ENCODE measurements around the gene LCMT2.

The LCMT2 gene, protein sequence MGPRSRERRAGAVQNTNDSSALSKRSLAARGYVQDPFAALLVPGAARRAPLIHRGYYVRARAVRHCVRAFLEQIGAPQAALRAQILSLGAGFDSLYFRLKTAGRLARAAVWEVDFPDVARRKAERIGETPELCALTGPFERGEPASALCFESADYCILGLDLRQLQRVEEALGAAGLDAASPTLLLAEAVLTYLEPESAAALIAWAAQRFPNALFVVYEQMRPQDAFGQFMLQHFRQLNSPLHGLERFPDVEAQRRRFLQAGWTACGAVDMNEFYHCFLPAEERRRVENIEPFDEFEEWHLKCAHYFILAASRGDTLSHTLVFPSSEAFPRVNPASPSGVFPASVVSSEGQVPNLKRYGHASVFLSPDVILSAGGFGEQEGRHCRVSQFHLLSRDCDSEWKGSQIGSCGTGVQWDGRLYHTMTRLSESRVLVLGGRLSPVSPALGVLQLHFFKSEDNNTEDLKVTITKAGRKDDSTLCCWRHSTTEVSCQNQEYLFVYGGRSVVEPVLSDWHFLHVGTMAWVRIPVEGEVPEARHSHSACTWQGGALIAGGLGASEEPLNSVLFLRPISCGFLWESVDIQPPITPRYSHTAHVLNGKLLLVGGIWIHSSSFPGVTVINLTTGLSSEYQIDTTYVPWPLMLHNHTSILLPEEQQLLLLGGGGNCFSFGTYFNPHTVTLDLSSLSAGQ

DNA sequence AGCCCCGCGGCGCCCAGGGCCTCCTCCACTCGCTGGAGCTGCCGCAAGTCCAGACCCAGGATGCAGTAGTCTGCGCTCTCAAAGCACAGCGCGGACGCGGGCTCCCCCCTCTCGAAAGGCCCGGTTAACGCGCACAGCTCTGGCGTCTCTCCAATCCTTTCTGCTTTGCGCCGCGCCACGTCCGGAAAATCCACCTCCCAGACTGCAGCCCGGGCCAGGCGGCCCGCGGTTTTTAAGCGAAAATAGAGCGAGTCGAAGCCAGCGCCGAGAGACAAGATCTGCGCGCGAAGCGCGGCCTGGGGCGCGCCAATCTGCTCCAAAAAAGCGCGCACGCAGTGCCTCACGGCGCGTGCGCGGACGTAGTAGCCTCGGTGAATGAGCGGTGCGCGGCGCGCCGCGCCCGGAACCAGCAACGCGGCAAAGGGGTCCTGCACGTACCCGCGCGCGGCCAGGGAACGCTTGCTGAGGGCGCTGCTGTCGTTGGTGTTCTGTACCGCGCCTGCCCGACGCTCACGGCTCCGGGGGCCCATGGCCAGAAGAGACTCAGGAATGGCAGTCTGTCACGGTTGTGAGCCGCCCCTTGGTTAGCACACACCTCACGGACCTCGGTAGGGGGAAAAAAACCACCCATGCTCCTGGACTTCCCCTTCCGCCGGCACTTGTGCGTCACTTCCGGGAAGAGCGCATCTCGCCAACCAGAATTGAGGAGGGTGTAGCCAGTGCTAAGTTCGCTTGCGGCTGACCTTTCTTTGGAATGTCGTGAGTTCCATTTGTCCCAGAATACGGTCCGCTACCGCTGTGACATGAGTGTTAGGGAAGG, at the start of gene LCMT2:
Gene LCMT2 (minus strand): TSS at position 614 of the 820 bp plus-strand sequence. CDS start 84 bp downstream, at position 530.
- peak; percentile 97 for DNase-seq
- TF ChIP-seq POLR2A (IDR thresholded peaks at IDR 0.05; ENCODE audit: low read length), result peak; percentile 98
- no peak for TF ChIP-seq GATA1 (IDR thresholded peaks at IDR 0.05; ENCODE audit: low read depth, low read length)

DNA sequence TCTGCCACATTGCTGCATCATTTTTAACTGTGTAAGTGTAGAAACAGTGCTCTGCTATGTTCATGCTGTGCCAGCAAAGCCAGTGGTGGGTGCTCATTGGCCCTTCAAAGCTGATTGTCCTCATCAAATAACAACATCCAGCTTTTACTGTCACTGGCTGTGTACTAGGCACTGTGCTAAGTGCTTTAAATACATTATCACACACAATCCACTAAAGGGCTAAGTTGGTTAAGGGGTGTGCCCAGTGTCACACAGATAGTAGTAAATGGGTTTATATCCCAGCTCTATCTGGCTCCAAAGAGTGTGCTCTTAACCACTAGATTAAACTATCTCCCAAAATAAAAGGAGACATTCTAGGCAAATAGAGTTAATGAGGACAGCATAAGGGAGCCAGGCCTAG, 48.2 kb upstream of the LCMT2 start:
- TF ChIP-seq GATA1 (IDR thresholded peaks at IDR 0.05; ENCODE audit: low read depth, low read length) (no peak), POLR2A (IDR thresholded peaks at IDR 0.05; ENCODE audit: low read length) (no peak)
- peak; percentile 13 to 37 for DNase-seq

DNA sequence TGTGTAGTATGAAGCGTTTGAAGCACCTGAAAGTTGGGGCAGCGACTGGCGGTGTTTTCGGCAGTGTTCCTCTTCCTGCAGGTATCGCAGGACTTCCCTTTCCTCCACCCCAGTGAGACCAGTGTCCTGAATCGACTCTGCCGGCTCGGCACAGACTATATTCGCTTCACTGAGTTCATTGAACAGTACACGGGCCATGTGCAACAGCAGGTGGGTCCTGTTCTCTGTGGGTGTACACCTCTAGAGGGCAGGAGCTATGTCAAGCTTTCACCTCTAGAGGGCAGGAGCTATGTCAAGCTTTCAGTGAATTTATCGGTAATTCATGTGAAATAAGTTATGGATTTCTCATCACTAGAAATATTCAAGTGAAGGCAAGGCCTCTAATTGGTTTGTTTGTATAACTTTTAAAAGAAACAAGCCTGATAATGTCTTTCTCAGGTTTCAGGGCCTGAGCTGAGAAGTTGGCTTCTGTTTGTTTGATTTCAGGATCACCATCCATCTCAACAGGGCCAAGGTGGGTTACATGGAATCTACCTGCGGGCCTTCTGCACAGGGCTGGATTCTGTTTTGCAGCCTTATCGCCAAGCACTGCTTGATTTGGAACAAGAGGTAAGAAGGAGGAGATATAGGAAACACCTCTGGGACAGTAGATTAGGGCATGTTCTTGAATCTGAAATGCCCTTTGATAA, 45.8 kb upstream of the LCMT2 start:
- DNase-seq, result peak; percentile 40 to 59
- TF ChIP-seq GATA1 (IDR thresholded peaks at IDR 0.05; ENCODE audit: low read depth, low read length) (no peak), POLR2A (IDR thresholded peaks at IDR 0.05; ENCODE audit: low read length) (no peak)

DNA sequence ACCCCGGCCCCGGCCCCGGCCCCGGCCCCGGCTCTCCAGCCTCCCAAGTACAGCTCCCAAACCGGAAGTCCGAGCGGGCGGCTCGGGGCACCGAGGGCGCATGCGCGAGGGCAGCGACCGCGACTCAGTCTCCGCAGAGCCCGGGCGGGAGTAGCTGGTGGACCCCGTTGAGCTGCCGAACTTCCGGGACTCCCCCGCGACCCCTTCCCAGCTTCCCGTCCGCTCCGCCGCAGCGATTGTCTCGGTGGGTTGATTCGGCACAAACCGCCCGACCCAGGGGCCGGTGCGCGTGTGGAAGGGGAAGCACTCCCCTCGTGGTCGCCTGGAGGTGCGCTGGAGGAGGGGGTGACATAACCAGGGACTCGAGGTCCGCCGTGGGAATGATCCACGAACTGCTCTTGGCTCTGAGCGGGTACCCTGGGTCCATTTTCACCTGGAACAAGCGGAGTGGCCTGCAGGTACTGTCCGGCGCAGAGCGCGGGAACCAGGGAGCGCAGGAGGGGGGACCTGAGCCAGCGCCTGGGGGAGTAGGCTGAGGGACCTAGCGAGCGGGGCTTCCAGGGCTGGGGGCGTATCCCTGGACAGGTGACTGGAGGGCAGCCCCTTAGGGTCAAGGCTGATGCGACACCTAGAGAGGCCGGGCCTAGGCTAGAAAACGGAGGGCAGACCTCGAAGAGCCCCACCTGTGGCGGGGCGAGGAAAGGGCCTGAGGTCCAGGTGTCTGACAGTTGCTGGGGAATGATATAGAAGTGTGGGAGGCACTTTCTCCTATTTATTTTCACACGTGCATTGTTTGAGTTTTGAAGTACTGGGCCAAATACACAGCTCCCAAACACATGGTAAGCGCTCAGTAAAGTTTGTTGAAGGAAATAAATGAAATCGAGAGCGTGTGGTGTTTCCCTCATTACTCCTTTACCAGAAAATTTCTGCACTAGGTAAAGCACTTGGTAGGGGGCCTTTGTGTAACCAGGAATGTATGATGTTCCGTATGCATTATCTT, 40.9 kb upstream of the LCMT2 start, which contains the start of the genes TUBGCP4 and ZSCAN29:
Gene TUBGCP4 (plus strand): TSS at position 127 of the 1,000 bp plus-strand sequence. CDS start 254 bp downstream, at position 381.
Gene ZSCAN29 (minus strand): TSS at position 69 of the 1,000 bp plus-strand sequence. CDS start 1,130 bp downstream, outside the sequence.
- DNase-seq, result peak; percentile 87 to 91
- no peak for TF ChIP-seq GATA1 (IDR thresholded peaks at IDR 0.05; ENCODE audit: low read depth, low read length)
- peak; percentile 69 for TF ChIP-seq POLR2A (IDR thresholded peaks at IDR 0.05; ENCODE audit: low read length)

DNA sequence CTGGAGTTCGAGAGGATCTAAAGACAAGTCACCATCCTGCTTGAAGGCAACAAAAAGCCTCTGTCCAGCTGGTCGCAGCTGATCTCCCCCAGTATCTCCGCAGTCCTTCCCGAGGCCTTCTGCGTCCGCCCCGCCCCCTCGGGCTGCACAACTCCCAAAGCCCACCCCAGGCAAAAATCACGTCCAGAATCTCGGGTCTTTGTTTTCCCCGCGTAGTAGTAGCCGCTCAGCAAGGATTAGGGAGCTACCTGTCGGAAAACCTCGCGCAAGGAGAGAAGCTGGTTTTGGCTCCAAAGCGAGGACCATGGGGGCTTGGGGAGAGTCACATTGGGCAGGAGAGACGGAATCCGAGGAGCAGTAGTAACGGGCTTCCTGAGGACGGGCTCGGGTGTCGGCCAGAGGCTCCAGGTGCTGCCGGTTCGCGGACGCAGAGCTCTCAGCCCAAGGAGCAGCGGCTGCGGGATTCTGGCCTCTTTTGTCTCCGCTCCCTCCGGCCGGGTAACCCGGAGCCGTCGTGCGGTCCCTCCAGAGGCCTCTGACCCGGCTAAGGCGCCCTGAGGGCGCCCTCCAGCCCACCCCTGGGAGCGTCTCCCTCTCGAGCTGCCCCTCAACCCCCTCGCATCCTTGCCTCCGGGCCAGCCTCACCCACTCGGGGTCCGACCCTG, 40.1 kb upstream of the LCMT2 start:
- DNase-seq, result peak; percentile 55 to 61
- TF ChIP-seq GATA1 (IDR thresholded peaks at IDR 0.05; ENCODE audit: low read depth, low read length) (no peak), POLR2A (IDR thresholded peaks at IDR 0.05; ENCODE audit: low read length) (no peak)

DNA sequence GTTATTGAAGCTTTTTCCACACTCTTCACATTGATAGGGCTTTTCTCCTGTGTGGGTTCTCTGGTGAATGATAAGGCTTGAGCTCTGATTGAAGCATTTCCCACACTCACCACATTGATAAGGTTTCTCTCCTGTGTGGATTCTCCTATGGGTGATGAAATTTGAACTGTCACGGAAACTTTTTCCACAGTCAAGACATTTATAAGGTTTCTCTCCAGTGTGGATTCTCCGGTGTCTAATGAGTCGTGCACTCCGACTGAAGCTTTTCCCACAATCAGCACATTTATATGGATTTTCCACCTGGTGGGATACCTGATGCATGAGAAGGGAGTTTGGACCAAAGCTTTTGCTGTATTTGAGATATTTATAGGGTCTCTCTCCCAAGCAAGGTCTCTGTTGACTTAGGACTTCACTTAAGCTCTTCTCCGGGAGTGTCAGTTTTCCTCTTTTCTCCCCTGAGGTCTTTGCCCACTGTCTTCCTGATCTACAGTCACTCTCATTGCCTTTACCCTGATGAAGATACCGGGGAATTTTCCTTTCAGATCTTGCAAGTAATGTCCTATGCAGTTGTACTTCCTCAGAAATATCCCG, 31.0 kb upstream of the LCMT2 start:
- no peak for TF ChIP-seq GATA1 (IDR thresholded peaks at IDR 0.05; ENCODE audit: low read depth, low read length)
- no peak for TF ChIP-seq POLR2A (IDR thresholded peaks at IDR 0.05; ENCODE audit: low read length)

DNA sequence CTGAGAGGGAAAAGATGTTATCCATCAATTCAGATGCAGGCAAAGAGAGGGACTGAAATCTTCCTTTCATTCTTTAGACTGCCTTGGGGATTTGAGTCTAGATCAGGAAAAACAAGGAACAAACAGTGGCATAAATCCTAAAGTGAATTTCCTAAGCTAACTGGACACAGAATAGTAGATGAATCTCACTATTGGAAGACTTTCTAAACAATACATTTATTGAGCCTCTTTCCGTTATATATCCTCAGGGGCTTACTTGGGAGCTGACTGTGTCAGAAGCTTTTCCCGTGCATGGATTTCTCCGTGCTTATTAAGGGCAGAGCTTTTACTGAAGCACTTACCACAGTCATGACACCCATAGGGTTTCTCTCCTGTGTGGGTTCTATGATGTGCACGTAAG, 30.4 kb upstream of the LCMT2 start:
- no peak for TF ChIP-seq POLR2A (IDR thresholded peaks at IDR 0.05; ENCODE audit: low read length)
- TF ChIP-seq GATA1 (IDR thresholded peaks at IDR 0.05; ENCODE audit: low read depth, low read length), result no peak

More for the DNA sequence above, 31.0 kb upstream of the LCMT2 start:
- peak; percentile 7 to 24 for DNase-seq

DNA sequence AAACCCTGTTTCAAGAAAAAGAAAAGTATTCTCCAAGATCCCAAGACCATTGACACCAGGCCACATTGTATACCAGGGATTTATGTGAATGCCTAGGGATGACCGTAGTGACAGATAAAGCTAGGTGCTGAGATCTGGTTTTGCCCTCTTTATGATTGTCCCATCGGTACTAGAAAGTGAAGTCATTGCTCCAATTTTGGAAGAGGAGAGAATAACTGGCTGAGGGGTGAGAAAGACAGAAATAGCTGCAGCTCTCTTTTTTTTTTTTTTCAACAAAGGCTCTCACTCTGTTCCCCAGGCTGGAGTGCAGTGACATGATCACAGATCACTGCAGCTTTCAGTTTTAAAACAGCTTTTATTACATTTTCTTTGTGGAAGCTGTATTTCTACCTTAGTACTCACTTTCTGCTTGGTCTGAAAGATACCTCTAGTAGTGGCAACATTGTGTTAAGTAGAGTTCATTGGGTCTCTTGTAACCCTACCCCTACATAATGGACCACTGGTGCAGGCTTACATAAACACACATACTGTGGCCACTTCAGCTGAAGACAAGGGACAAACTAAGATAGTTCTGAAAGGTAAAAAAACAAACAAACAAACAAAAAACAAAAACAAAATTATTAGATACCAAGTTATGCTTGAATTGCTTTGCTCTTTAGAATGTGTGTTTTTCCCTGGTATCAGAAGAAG, 22.5 kb upstream of the LCMT2 start:
- TF ChIP-seq POLR2A (IDR thresholded peaks at IDR 0.05; ENCODE audit: low read length) (no peak), GATA1 (IDR thresholded peaks at IDR 0.05; ENCODE audit: low read depth, low read length) (no peak)
- no peak for DNase-seq

More for the DNA sequence above, 30.4 kb upstream of the LCMT2 start:
- no peak for DNase-seq

DNA sequence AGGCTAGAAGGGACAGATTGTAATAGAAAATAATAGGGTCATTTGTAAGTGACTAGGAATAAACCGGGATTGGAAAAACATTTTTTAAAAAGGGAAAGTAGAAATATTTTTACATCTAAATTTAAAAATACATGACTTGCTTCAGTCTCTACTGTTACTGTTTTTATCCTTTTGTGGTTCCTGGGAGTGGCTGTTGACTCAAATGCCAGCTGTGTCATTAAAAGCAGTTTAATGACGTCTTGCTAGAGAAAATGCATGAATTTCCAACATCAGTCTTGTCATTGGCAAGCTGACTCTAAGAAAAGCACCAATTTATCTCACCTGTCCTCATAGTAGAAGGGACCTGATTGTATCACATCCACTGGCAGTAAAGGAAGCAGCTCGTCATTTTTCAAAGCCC, 16.7 kb upstream of the LCMT2 start:
- TF ChIP-seq POLR2A (IDR thresholded peaks at IDR 0.05; ENCODE audit: low read length), result no peak
- TF ChIP-seq GATA1 (IDR thresholded peaks at IDR 0.05; ENCODE audit: low read depth, low read length), result no peak
- no peak for DNase-seq

DNA sequence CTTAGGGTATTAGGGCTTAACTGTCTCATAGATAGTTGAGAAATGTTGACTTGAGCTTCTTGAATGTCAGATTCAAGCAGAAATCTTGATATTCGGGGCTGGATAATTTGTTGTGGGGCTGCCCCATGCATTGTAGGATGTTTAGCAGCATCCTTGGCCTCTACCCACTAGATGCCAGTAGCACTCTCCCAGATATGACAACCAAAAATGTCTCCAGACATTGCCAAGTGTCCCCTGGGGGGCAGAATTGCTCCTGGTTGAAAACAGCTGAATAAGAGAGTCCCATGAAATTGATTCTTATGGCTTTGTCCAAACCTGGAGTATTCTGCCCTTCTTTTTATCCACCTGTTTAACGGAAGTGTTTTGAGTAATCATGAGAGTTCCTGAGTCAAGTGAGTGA, 15.9 kb upstream of the LCMT2 start:
- TF ChIP-seq GATA1 (IDR thresholded peaks at IDR 0.05; ENCODE audit: low read depth, low read length) (no peak), POLR2A (IDR thresholded peaks at IDR 0.05; ENCODE audit: low read length) (no peak)
- DNase-seq, result peak; percentile 35 to 36

DNA sequence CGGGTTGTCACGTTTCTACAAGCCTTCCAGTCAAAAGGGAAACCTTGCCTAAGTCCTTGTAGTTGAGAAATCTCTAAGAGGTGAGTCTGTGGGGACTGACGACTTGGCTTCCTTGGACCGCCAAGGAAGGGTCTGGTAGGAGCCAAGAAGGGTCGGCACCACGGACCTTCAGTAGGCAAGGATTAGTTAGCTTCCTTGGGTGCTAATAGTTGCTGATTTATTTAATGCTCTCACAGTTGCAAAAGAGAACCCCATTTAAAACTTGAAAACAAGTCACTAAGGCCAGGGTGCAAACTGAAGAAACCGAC, 361 bp upstream of the LCMT2 start:
- TF ChIP-seq GATA1 (IDR thresholded peaks at IDR 0.05; ENCODE audit: low read depth, low read length) (no peak), POLR2A (IDR thresholded peaks at IDR 0.05; ENCODE audit: low read length) (no peak)
- no peak for DNase-seq

Measured in erythroblast (primary cell).